Thyroid gland (tissue), 4 donors: ENCODE results near the gene MYOM3.

Source experiments
- CTCF ChIP-seq, 6 experiments: fragments of 200-600 bp in 3 of 6; fragments of 450-650 bp in 3 of 6; sonication (generic) in 3 of 6; IDR thresholded peaks; one replicate each; pipeline ENCODE4 v1.5.1; 2016 to 2019; ENCODE audit warnings: antibody characterized with exemption in 6 of 6, mild to moderate bottlenecking in 2 of 6, inconsistent platforms in 1 of 6, moderate library complexity in 1 of 6
- POLR2A ChIP-seq, 2 donors: fragments of 450-650 bp; IDR thresholded peaks; one replicate each; pipeline ENCODE4 v1.6.1; 2017; ENCODE audit warnings: antibody characterized with exemption in 2 of 2, mild to moderate bottlenecking in 2 of 2, moderate library complexity in 1 of 2

- no peak for TF ChIP-seq CTCF (IDR thresholded peaks at IDR 0.05)
- TF ChIP-seq POLR2A (IDR thresholded peaks at IDR 0.05), result no peak
These were observed 49.7 kb downstream of the MYOM3 start for GRCh38 chr1:24062221-24062620.
